ENCODE results near the gene IZUMO4. TPM values are rescaled to one million over a fixed set of nuclear protein-coding genes. Genes with fewer than 3 reads are reported as not detected.

IZUMO4 gene
- total RNA-seq, 1 donor from 2014 or later = 5.8 TPM

- no peak for DNase-seq (ENCODE audit: low read depth)
- no peak overlapping the region for H3K4me2 ChIP-seq (ENCODE audit: low read length)
- Mint-ChIP-seq H3K27ac (ENCODE audit: unreplicated experiment) (no peak overlapping the region), H3K36me3 (ENCODE audit: low read depth, unreplicated experiment) (peaks cover 2% of the 10 kb centered on the region), H3K4me3 (ENCODE audit: unreplicated experiment) (peak overlapping the region; percentile 54), H3K9me3 (ENCODE audit: unreplicated experiment) (no peaks in the 10 kb centered on the region), H3K27me3 (ENCODE audit: low read depth, unreplicated experiment) (no peaks in the 10 kb centered on the region), H3K4me1 (ENCODE audit: low read depth, unreplicated experiment) (peaks cover 13% of the 10 kb centered on the region)
- no peaks in the 10 kb centered on the region for H3K79me2 ChIP-seq (ENCODE audit: insufficient read depth, low read length)
- TF ChIP-seq CTCF (IDR thresholded peaks at IDR 0.05; ENCODE audit: insufficient read depth, low read depth, low read length) (no peak), EZH2 (IDR thresholded peaks at IDR 0.05; ENCODE audit: insufficient read depth, low read length) (no peak)
- H3K9me3 ChIP-seq (ENCODE audit: insufficient read depth, low read depth, low read length) = no peaks in the 10 kb centered on the region
- H3K36me3 ChIP-seq (ENCODE audit: insufficient read depth, low read length) = no peaks in the 10 kb centered on the region
- no peak overlapping the region for H3K4me3 ChIP-seq (ENCODE audit: insufficient read depth, low read depth, low read length)
- no peak overlapping the region for H3K27ac ChIP-seq (ENCODE audit: low read depth, low read length)
- peaks cover 31% of the 10 kb centered on the region for H3K4me1 ChIP-seq (ENCODE audit: insufficient read depth, low read length)
- H4K20me1 ChIP-seq (ENCODE audit: insufficient read depth, low read length) = no peaks in the 10 kb centered on the region
- no peaks in the 10 kb centered on the region for H3K27me3 ChIP-seq (ENCODE audit: insufficient read depth, low read length)
- FAIRE-seq = no peak
- H2AFZ ChIP-seq (ENCODE audit: low read depth, low read length) = no peak overlapping the region
- no peak overlapping the region for H3K9ac ChIP-seq (ENCODE audit: low read length)
Measured at GRCh38 chr19:2063824-2064223, 32.9 kb upstream of the IZUMO4 start.

DNA sequence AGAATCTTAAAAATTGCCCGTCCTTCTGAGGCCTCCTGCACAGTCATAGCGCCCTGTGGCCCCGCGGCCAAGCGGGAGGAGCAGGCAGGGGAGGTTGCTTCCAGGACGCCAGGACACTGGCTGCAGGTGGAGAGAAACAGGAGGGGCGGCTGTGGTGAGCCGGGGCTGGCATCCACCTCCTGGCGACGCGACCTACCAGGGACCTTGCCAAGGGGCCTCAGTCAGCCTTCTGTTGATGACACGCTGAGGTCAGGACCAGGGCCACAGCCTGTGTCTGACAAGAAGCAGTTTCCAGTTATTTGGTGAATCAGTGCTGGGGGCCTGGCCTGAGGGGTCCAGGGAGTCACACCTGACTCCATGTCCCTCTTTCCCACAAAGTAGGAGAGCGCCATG lies 32.3 kb upstream of the IZUMO4 start:
- Mint-ChIP-seq H3K27me3 (ENCODE audit: low read depth, unreplicated experiment) (no peaks in the 10 kb centered on the region), H3K36me3 (ENCODE audit: low read depth, unreplicated experiment) (peaks cover 2% of the 10 kb centered on the region), H3K27ac (ENCODE audit: unreplicated experiment) (no peak overlapping the region), H3K4me3 (ENCODE audit: unreplicated experiment) (no peak overlapping the region), H3K4me1 (ENCODE audit: low read depth, unreplicated experiment) (peaks cover 11% of the 10 kb centered on the region), H3K9me3 (ENCODE audit: unreplicated experiment) (no peaks in the 10 kb centered on the region)
- no peaks in the 10 kb centered on the region for H3K27me3 ChIP-seq (ENCODE audit: insufficient read depth, low read length)
- no peak for FAIRE-seq
- no peaks in the 10 kb centered on the region for H3K79me2 ChIP-seq (ENCODE audit: insufficient read depth, low read length)
- no peaks in the 10 kb centered on the region for H3K36me3 ChIP-seq (ENCODE audit: insufficient read depth, low read length)
- peaks cover 26% of the 10 kb centered on the region for H3K4me1 ChIP-seq (ENCODE audit: insufficient read depth, low read length)
- H3K4me3 ChIP-seq (ENCODE audit: insufficient read depth, low read depth, low read length) = no peak overlapping the region
- DNase-seq (ENCODE audit: low read depth) = no peak
- no peaks in the 10 kb centered on the region for H4K20me1 ChIP-seq (ENCODE audit: insufficient read depth, low read length)
- no peak overlapping the region for H2AFZ ChIP-seq (ENCODE audit: low read depth, low read length)
- no peak for TF ChIP-seq CTCF (IDR thresholded peaks at IDR 0.05; ENCODE audit: insufficient read depth, low read depth, low read length)
- TF ChIP-seq EZH2 (IDR thresholded peaks at IDR 0.05; ENCODE audit: insufficient read depth, low read length) = no peak
- H3K27ac ChIP-seq (ENCODE audit: low read depth, low read length) = no peak overlapping the region
- no peak overlapping the region for H3K4me2 ChIP-seq (ENCODE audit: low read length)
- no peak overlapping the region for H3K9ac ChIP-seq (ENCODE audit: low read length)
- H3K9me3 ChIP-seq (ENCODE audit: insufficient read depth, low read depth, low read length) = no peaks in the 10 kb centered on the region

- H3K27me3 ChIP-seq (ENCODE audit: insufficient read depth, low read length) = no peaks in the 10 kb centered on the region
- H2AFZ ChIP-seq (ENCODE audit: low read depth, low read length) = no peak overlapping the region
- H3K4me3 ChIP-seq (ENCODE audit: insufficient read depth, low read depth, low read length) = no peak overlapping the region
- no peaks in the 10 kb centered on the region for H3K36me3 ChIP-seq (ENCODE audit: insufficient read depth, low read length)
- no peaks in the 10 kb centered on the region for H3K9me3 ChIP-seq (ENCODE audit: insufficient read depth, low read depth, low read length)
- no peak for DNase-seq (ENCODE audit: low read depth)
- no peak overlapping the region for H3K4me2 ChIP-seq (ENCODE audit: low read length)
- H3K4me1 Mint-ChIP-seq (ENCODE audit: low read depth, unreplicated experiment) = peaks cover 10% of the 10 kb centered on the region
- no peak overlapping the region for H3K27ac ChIP-seq (ENCODE audit: low read depth, low read length)
- no peak for TF ChIP-seq EZH2 (IDR thresholded peaks at IDR 0.05; ENCODE audit: insufficient read depth, low read length)
- TF ChIP-seq CTCF (IDR thresholded peaks at IDR 0.05; ENCODE audit: insufficient read depth, low read depth, low read length) = no peak
- H3K4me3 Mint-ChIP-seq (ENCODE audit: unreplicated experiment) = no peak overlapping the region
- no peaks in the 10 kb centered on the region for H3K27me3 Mint-ChIP-seq (ENCODE audit: low read depth, unreplicated experiment)
- FAIRE-seq = no peak
- H3K4me1 ChIP-seq (ENCODE audit: insufficient read depth, low read length) = peaks cover 20% of the 10 kb centered on the region
- H3K9me3 Mint-ChIP-seq (ENCODE audit: unreplicated experiment) = no peaks in the 10 kb centered on the region
- H3K79me2 ChIP-seq (ENCODE audit: insufficient read depth, low read length) = no peaks in the 10 kb centered on the region
- H3K9ac ChIP-seq (ENCODE audit: low read length) = no peak overlapping the region
- H3K36me3 Mint-ChIP-seq (ENCODE audit: low read depth, unreplicated experiment) = peaks cover 2% of the 10 kb centered on the region
- H3K27ac Mint-ChIP-seq (ENCODE audit: unreplicated experiment) = no peak overlapping the region
- H4K20me1 ChIP-seq (ENCODE audit: insufficient read depth, low read length) = no peaks in the 10 kb centered on the region
Measured at GRCh38 chr19:2064788-2065524, 31.8 kb upstream of the IZUMO4 start.

All from astrocyte (in vitro differentiated cells and primary cell).